Calu3 (cell line): ENCODE data around the gene MATR3. TPM values are rescaled to one million over a fixed set of nuclear protein-coding genes. Genes with fewer than 3 reads are reported as not detected.

Source experiments
- BruUV-seq: library from RNA; stranded (reverse); fragments of 400-500 nt; replicated peaks from 2 replicates; lab custom pipeline; 2021; lab: Mats Ljungman, UMichigan
- CTCF ChIA-PET: fragments of 300-600 bp; sonication (Branson Sonifier 250); formaldehyde crosslinking; loops from one replicate; lab custom pipeline; 2022; ENCODE audit warnings: antibody characterized with exemption; lab: Charles Lee
- DNase-seq: peaks from one replicate; pipeline ENCODE4 v3.0.0; 2022
- H3K27ac Mint-ChIP-seq: one replicate; pipeline ENCODE4 v1.8.0; 2022; ENCODE audit warnings: mixed read lengths; ENCODE audit not compliant: unreplicated experiment
- H3K27me3 Mint-ChIP-seq: one replicate; pipeline ENCODE4 v1.8.0; 2022; ENCODE audit warnings: mixed read lengths; ENCODE audit not compliant: unreplicated experiment
- H3K36me3 Mint-ChIP-seq: one replicate; pipeline ENCODE4 v1.8.0; 2022; ENCODE audit warnings: mild to moderate bottlenecking, moderate library complexity, mixed read lengths; ENCODE audit not compliant: insufficient read depth, unreplicated experiment
- H3K4me1 Mint-ChIP-seq: one replicate; pipeline ENCODE4 v1.8.0; 2022; ENCODE audit warnings: mild to moderate bottlenecking, low read depth, mixed read lengths; ENCODE audit not compliant: unreplicated experiment
- H3K4me3 Mint-ChIP-seq: one replicate; pipeline ENCODE4 v1.8.0; 2022; ENCODE audit warnings: mild to moderate bottlenecking, low read depth, moderate library complexity, mixed read lengths; ENCODE audit not compliant: unreplicated experiment
- H3K9me3 Mint-ChIP-seq: one replicate; pipeline ENCODE4 v1.8.0; 2022; ENCODE audit warnings: low read depth, mixed read lengths; ENCODE audit not compliant: unreplicated experiment
- CTCF ChIP-seq: fragments of 200-600 bp; IDR thresholded peaks from one replicate; pipeline ENCODE4 v1.8.0; 2022; ENCODE audit warnings: antibody characterized with exemption; ENCODE audit not compliant: unreplicated experiment
- intact Hi-C: fragments of 100-400 bp; cut with micrococcal nuclease; formaldehyde crosslinking; loops from one replicate; pipeline ENCODE4 v1.10.0; 2022; ENCODE audit not compliant: unreplicated experiment
- total RNA-seq: library from RNA; stranded (reverse); gene quantifications from 2 replicates; pipeline ENCODE4 v1.2.3, GENCODE V29; 2022

Gene MATR3
- total RNA-seq, 1 experiment from 2014 or later, result 230 TPM

- peaks cover 48% of the 10 kb centered on the region for H3K36me3 Mint-ChIP-seq
- CTCF ChIA-PET, result interaction anchor here (0.7 to 1.0 kb wide), 2 partner anchors 12 to 275 kb away, joined by 3 to 4 read pairs; no protein-coding TSS in a partner anchor
- H3K4me1 Mint-ChIP-seq, result peaks cover 11% of the 10 kb centered on the region
- no peak overlapping the region for H3K4me3 Mint-ChIP-seq
- no peaks in the 10 kb centered on the region for H3K9me3 Mint-ChIP-seq
- no TSS peak for BruUV-seq
- no peaks in the 10 kb centered on the region for H3K27me3 Mint-ChIP-seq
- H3K27ac Mint-ChIP-seq, result peak overlapping the region; percentile 29
- TF ChIP-seq CTCF, result no peak
- intact Hi-C loops, result no loop called here
- no peak for DNase-seq
These were observed 5.5 kb upstream of the MATR3 start for GRCh38 chr5:139287890-139288635.

GRCh38 chr5:139291051-139291450 is 2.5 kb upstream of the MATR3 start:
- DNase-seq, result no peak
- Mint-ChIP-seq H3K4me3 (no peak overlapping the region), H3K36me3 (peaks cover 55% of the 10 kb centered on the region), H3K9me3 (no peaks in the 10 kb centered on the region), H3K4me1 (peaks cover 9% of the 10 kb centered on the region), H3K27me3 (no peaks in the 10 kb centered on the region), H3K27ac (no peak overlapping the region)
- TF ChIP-seq CTCF, result no peak
- intact Hi-C loops, result no loop called here
- CTCF ChIA-PET, result no interaction called here
- no TSS peak for BruUV-seq

GRCh38 chr5:139293202-139293506 is 386 bp upstream of the MATR3 start:
- CTCF ChIA-PET, result interaction anchor here (0.6 to 1.8 kb wide), 6 partner anchors 14 to 178 kb away, joined by 3 to 12 read pairs (median 4); partner anchors contain the start of gene PAIP2
- H3K9me3 Mint-ChIP-seq, result no peaks in the 10 kb centered on the region
- no peak for DNase-seq
- H3K4me3 Mint-ChIP-seq, result peak overlapping the region; percentile 98
- TF ChIP-seq CTCF, result no peak
- peaks cover 54% of the 10 kb centered on the region for H3K36me3 Mint-ChIP-seq
- peak overlapping the region; percentile 98 for H3K27ac Mint-ChIP-seq
- intact Hi-C loops, result no loop called here
- H3K4me1 Mint-ChIP-seq, result peaks cover 30% of the 10 kb centered on the region
- TSS peak; percentile 76 for BruUV-seq
- H3K27me3 Mint-ChIP-seq, result no peaks in the 10 kb centered on the region

- peak; percentile 88 for DNase-seq
- Mint-ChIP-seq H3K9me3 (no peaks in the 10 kb centered on the region), H3K27ac (peak overlapping the region; percentile 98), H3K27me3 (no peaks in the 10 kb centered on the region), H3K4me3 (peak overlapping the region; percentile 98), H3K4me1 (peaks cover 44% of the 10 kb centered on the region), H3K36me3 (peaks cover 58% of the 10 kb centered on the region)
- CTCF ChIA-PET, result interaction anchor here (0.6 to 1.8 kb wide), 7 partner anchors 13 to 96 kb away, joined by 3 to 12 read pairs (median 5); partner anchors contain the start of gene PAIP2
- TF ChIP-seq CTCF, result peak; percentile 38
- TSS peak; percentile 39 for BruUV-seq
- intact Hi-C loops, result loop anchor here (2.0 kb wide), 1 partner anchor 16 kb away; no protein-coding TSS in a partner anchor
These were observed 1.0 kb downstream of the MATR3 start for GRCh38 chr5:139294374-139295165.
